OCI-LY7 (cell line): ENCODE measurements around the gene TOR2A. TPM values are rescaled to one million over a fixed set of nuclear protein-coding genes. Genes with fewer than 3 reads are reported as not detected.

ENCODE experiments used
- BruUV-seq: library from RNA; stranded (reverse); fragments of 400-500 nt; replicated peaks from 2 replicates; lab custom pipeline; 2021; lab: Mats Ljungman, UMichigan
- CTCF ChIA-PET: fragments of 300-600 bp; sonication (Branson Sonifier 250); formaldehyde crosslinking; loops from one replicate; lab custom pipeline; 2022; ENCODE audit warnings: antibody characterized with exemption; ENCODE audit not compliant: unreplicated experiment; lab: Charles Lee
- POLR2A ChIA-PET: fragments of 300-600 bp; sonication (Branson Sonifier 250); formaldehyde crosslinking; loops from one replicate; lab custom pipeline; 2022; ENCODE audit warnings: antibody characterized with exemption; lab: Charles Lee
- DNase-seq: peaks from one replicate; pipeline ENCODE4 v3.0.0-alpha.2; 2015; ENCODE audit warnings: low spot score
- H2AFZ ChIP-seq: fragments of 200-600 bp; sonication (generic), shearing (Covaris generic); 2 replicates; pipeline ENCODE4 v1.6.1; 2014; ENCODE audit warnings: mild to moderate bottlenecking, antibody characterized with exemption, low read length, moderate library complexity
- H3K27ac ChIP-seq: fragments of 200-600 bp; sonication (generic); 2 replicates; pipeline ENCODE4 v1.5.1; 2014; ENCODE audit warnings: mixed run types, low read depth, mild to moderate bottlenecking, moderate library complexity, low read length, inconsistent platforms; ENCODE audit not compliant: poor library complexity, severe bottlenecking
- H3K36me3 ChIP-seq: fragments of 200-600 bp; sonication (generic); 2 replicates; pipeline ENCODE4 v1.6.1; 2014; ENCODE audit warnings: mild to moderate bottlenecking, antibody characterized with exemption, low read length, moderate library complexity, mixed read lengths; ENCODE audit not compliant: insufficient read depth
- H3K4me1 ChIP-seq: fragments of 200-600 bp; sonication (generic); 2 replicates; pipeline ENCODE4 v1.5.1; 2014; ENCODE audit warnings: mild to moderate bottlenecking, low read length; ENCODE audit not compliant: insufficient read depth, poor library complexity, severe bottlenecking
- H3K4me2 ChIP-seq: fragments of 200-600 bp; sonication (generic); 2 replicates; pipeline ENCODE4 v1.6.1; 2014; ENCODE audit warnings: mild to moderate bottlenecking, low read length
- H3K4me3 ChIP-seq: fragments of 200-600 bp; sonication (generic); 2 replicates; pipeline ENCODE4 v1.5.1; 2014; ENCODE audit warnings: mild to moderate bottlenecking, low read depth, low read length; ENCODE audit not compliant: poor library complexity, severe bottlenecking
- H3K79me2 ChIP-seq: fragments of 200-600 bp; sonication (generic); 2 replicates; pipeline ENCODE4 v1.6.1; 2016; ENCODE audit warnings: low read depth, mild to moderate bottlenecking, low read length, moderate library complexity, mixed read lengths; ENCODE audit not compliant: insufficient read depth
- H3K9me2 ChIP-seq: fragments of 200-600 bp; sonication (generic); 2 replicates; pipeline ENCODE4 v1.6.1; 2016; ENCODE audit warnings: mild to moderate bottlenecking, low read length, mixed read lengths; ENCODE audit not compliant: insufficient read depth
- H3K9me3 ChIP-seq: fragments of 200-600 bp; sonication (generic); 2 replicates; pipeline ENCODE4 v1.6.1; 2014; ENCODE audit warnings: mild to moderate bottlenecking, mixed run types, low read length, mixed read lengths
- H4K20me1 ChIP-seq: fragments of 200-600 bp; sonication (generic); 2 replicates; pipeline ENCODE4 v1.6.1; 2014; ENCODE audit warnings: mild to moderate bottlenecking, antibody characterized with exemption, low read length, moderate library complexity, mixed read lengths; ENCODE audit not compliant: insufficient read depth
- EZH2phosphoT487 ChIP-seq: fragments of 200-600 bp; sonication (generic); IDR thresholded peaks from 2 replicates; pipeline ENCODE4 v1.6.1; 2018; ENCODE audit warnings: low read depth, borderline replicate concordance, mild to moderate bottlenecking, mixed run types, antibody characterized with exemption, low read length, moderate library complexity, mixed read lengths
- intact Hi-C: fragments of 100-400 bp; cut with micrococcal nuclease; formaldehyde crosslinking; loops from one replicate; pipeline ENCODE4 v1.10.0; 2022; ENCODE audit not compliant: unreplicated experiment
- total RNA-seq, 2 experiments: library from RNA; depleted of rRNA in 1 of 2; stranded (reverse); fragments of >200 nt in 1 of 2; shearing (Covaris generic) in 1 of 2; gene quantifications; 2 replicates each; pipeline ENCODE4 v1.2.3, GENCODE V29; 2014 to 2022
- TF ChIP-seq, protein P1 (sequence below): fragments of 200-600 bp; sonication (generic); conservative IDR thresholded peaks from 2 replicates; pipeline ENCODE4 v1.5.1; 2014; ENCODE audit warnings: mild to moderate bottlenecking, antibody characterized with exemption, low read length, moderate library complexity, mixed read lengths

TOR2A gene
- total RNA-seq, 2 experiments from 2014 or later, result 13.9 to 17.9 TPM

DNA sequence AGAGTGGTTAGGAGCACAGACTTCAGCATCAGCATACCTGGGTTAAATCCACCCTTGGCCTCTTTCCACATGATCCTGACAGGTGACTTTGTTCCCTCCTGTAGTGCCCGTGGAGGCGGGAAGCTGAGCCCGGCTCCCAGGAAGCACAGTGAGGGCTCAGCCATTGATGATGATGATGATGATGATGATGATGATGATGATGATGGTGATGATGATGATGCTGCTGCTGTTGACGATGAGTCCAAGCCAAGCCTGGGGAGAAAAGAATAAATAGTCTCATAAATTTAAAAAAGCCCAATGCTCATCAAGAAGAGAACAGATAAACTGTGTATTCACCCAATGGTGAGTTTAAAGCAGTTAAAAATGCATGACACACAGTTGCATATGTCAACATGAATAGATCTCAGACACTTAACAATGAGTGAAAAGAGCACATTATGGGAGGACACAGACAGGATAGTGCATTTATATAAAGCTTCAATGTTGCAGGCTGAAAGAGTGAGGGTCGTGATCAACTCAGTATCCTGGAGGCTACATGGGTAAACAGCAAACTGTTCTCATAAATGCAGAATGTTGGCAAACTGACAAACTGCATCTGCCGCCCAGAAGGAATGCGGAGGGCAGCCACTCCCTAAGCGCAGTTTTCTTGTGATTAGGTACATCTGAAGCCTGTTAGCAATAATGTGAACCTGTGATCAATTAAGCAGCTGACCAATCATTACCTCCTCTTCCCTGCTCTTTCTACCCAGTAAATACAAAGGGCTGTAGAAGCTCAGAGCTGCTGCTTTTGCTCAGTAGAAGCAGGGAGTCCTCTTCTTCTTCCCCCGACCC lies 40.0 kb downstream of the TOR2A start:
- no peak for DNase-seq
- no peak overlapping the region for H2AFZ ChIP-seq
- H4K20me1 ChIP-seq, result no peaks in the 10 kb centered on the region
- POLR2A ChIA-PET, result no interaction called here
- no peak overlapping the region for H3K4me2 ChIP-seq
- BruUV-seq, result no TSS peak
- intact Hi-C loops, result no loop called here
- H3K79me2 ChIP-seq, result no peaks in the 10 kb centered on the region
- TF ChIP-seq EZH2phosphoT487, result no peak
- TF ChIP-seq, protein P1, sequence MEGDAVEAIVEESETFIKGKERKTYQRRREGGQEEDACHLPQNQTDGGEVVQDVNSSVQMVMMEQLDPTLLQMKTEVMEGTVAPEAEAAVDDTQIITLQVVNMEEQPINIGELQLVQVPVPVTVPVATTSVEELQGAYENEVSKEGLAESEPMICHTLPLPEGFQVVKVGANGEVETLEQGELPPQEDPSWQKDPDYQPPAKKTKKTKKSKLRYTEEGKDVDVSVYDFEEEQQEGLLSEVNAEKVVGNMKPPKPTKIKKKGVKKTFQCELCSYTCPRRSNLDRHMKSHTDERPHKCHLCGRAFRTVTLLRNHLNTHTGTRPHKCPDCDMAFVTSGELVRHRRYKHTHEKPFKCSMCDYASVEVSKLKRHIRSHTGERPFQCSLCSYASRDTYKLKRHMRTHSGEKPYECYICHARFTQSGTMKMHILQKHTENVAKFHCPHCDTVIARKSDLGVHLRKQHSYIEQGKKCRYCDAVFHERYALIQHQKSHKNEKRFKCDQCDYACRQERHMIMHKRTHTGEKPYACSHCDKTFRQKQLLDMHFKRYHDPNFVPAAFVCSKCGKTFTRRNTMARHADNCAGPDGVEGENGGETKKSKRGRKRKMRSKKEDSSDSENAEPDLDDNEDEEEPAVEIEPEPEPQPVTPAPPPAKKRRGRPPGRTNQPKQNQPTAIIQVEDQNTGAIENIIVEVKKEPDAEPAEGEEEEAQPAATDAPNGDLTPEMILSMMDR, result no peak
- no peaks in the 10 kb centered on the region for H3K4me1 ChIP-seq
- H3K4me3 ChIP-seq, result no peak overlapping the region
- no peak overlapping the region for H3K27ac ChIP-seq
- H3K9me3 ChIP-seq, result no peaks in the 10 kb centered on the region
- H3K9me2 ChIP-seq, result no peaks in the 10 kb centered on the region
- no peaks in the 10 kb centered on the region for H3K36me3 ChIP-seq
- CTCF ChIA-PET, result no interaction called here

DNA sequence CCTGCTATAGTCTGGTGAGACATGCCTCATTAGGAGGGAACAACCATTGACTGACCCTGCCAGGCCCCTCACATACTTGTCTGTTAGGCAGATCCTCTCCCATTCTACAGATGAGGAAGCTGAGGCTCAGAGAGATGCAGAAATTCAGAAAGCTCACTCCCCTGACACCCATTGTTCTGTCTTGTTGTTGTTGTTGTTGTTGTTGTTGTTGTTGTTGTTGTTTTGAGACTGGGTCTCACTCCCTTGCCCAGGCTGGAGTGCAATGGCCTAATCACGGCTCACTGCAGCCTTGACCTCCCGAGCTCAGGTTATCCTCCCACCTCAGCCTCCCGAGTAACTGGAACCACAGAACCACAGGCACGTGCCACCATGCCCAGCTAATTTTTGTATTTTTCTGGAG lies 41.4 kb downstream of the TOR2A start:
- Histone ChIP-seq H3K4me2 (no peak overlapping the region), H3K4me3 (no peak overlapping the region), H3K36me3 (no peaks in the 10 kb centered on the region), H2AFZ (no peak overlapping the region), H3K9me2 (no peaks in the 10 kb centered on the region), H3K4me1 (no peaks in the 10 kb centered on the region), H4K20me1 (no peaks in the 10 kb centered on the region), H3K9me3 (no peaks in the 10 kb centered on the region), H3K79me2 (no peaks in the 10 kb centered on the region), H3K27ac (no peak overlapping the region)
- ChIA-PET CTCF (interaction anchor here (0.6 kb wide), 1 partner anchor 10 kb away, joined by 3 read pairs; no protein-coding TSS in a partner anchor), POLR2A (no interaction called here)
- intact Hi-C loops, result no loop called here
- no peak for TF ChIP-seq EZH2phosphoT487
- TF ChIP-seq, protein P1, result no peak
- DNase-seq, result no peak
- no TSS peak for BruUV-seq

DNA sequence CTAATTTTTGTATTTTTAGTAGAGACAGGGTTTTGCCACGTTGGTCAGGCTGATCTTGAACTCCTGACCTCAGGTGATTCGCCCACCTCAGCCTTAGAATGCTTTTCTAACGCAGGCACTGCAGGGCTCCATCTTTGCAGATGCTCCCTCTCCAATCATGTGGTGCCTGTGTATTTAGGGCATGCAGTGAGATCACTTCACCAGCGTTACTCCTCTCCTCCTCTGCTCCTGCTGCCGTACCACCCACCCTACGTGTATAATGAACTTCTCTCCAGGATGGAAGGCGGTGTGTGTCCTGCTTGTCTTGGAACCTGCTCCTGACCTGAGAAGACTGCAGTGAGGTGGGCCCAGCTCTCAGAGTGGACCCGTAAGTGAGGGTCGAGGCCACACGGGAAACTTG lies 42.0 kb downstream of the TOR2A start:
- TF ChIP-seq, protein P1, result no peak
- no peak for TF ChIP-seq EZH2phosphoT487
- Histone ChIP-seq H3K9me2 (no peaks in the 10 kb centered on the region), H3K79me2 (no peaks in the 10 kb centered on the region), H3K36me3 (no peaks in the 10 kb centered on the region), H3K27ac (no peak overlapping the region), H3K4me3 (no peak overlapping the region), H3K9me3 (no peaks in the 10 kb centered on the region), H3K4me2 (no peak overlapping the region), H4K20me1 (no peaks in the 10 kb centered on the region), H2AFZ (no peak overlapping the region), H3K4me1 (no peaks in the 10 kb centered on the region)
- intact Hi-C loops, result no loop called here
- POLR2A ChIA-PET, result interaction anchor here (0.6 kb wide), 1 partner anchor 143 kb away, joined by 3 read pairs; no protein-coding TSS in a partner anchor
- no TSS peak for BruUV-seq
- no peak for DNase-seq
- CTCF ChIA-PET, result no interaction called here
